T-helper 22 cell (primary cell): Measurements from ENCODE around the gene ASCL2.

ENCODE experiments used
- DNase-seq: peaks from one replicate; pipeline ENCODE4 v3.0.0-alpha.2; 2020; ENCODE audit warnings: low read depth

Gene ASCL2

GRCh38 chr11:2224254-2224653 is 46.1 kb downstream of the ASCL2 start:
- DNase-seq = no peak

- no peak for DNase-seq
Observed at GRCh38 chr11:2223153-2223794, 47.1 kb downstream of the ASCL2 start.

- no peak for DNase-seq
Observed at GRCh38 chr11:2222451-2222850, 47.9 kb downstream of the ASCL2 start.

- no peak for DNase-seq
Observed at GRCh38 chr11:2221591-2221990, 48.8 kb downstream of the ASCL2 start.

- DNase-seq = no peak
Observed at GRCh38 chr11:2221024-2221423, 49.4 kb downstream of the ASCL2 start.

- no peak for DNase-seq
Observed at GRCh38 chr11:2220173-2220771, 50.1 kb downstream of the ASCL2 start.

GRCh38 chr11:2219318-2220017 is 50.9 kb downstream of the ASCL2 start:
- DNase-seq = no peak
